Osteoblast (primary cell): ENCODE results near the gene PRORP. TPM values are rescaled to one million over a fixed set of nuclear protein-coding genes. Genes with fewer than 3 reads are reported as not detected.

Experiments
- DNase-seq: peaks from one replicate; pipeline ENCODE4 v3.0.0; 2011; ENCODE audit warnings: low spot score, mixed read lengths; ENCODE audit not compliant: insufficient read length; ENCODE audit errors: missing footprints
- H2AFZ ChIP-seq: 2 replicates; pipeline ENCODE4 v1.6.0; 2011; ENCODE audit warnings: mild to moderate bottlenecking, low read length
- H3K27ac ChIP-seq: 2 replicates; pipeline ENCODE4 v1.5.1; 2011; ENCODE audit warnings: mild to moderate bottlenecking, low read depth, low read length, moderate library complexity
- H3K27me3 ChIP-seq: 2 replicates; pipeline ENCODE4 v1.6.0; 2012; ENCODE audit warnings: mild to moderate bottlenecking, control low read depth, inconsistent platforms, low read length, moderate library complexity; ENCODE audit not compliant: insufficient read depth
- H3K36me3 ChIP-seq: 2 replicates; pipeline ENCODE4 v1.5.1; 2011; ENCODE audit warnings: mild to moderate bottlenecking, low read length, control low read depth, moderate library complexity; ENCODE audit not compliant: insufficient read depth
- H3K4me1 ChIP-seq: 2 replicates; pipeline ENCODE4 v1.5.1; 2011; ENCODE audit warnings: mild to moderate bottlenecking, low read length, control low read depth, moderate library complexity; ENCODE audit not compliant: insufficient read depth
- H3K4me2 ChIP-seq: 2 replicates; pipeline ENCODE4 v1.6.0; 2011; ENCODE audit warnings: mild to moderate bottlenecking, low read length; ENCODE audit not compliant: insufficient read depth
- H3K4me3 ChIP-seq: fragments of 200-600 bp; sonication (generic); 3 replicates; pipeline ENCODE4 v1.5.1; 2012; ENCODE audit warnings: mild to moderate bottlenecking, low read length, inconsistent platforms; ENCODE audit not compliant: insufficient read depth
- H3K79me2 ChIP-seq: 2 replicates; pipeline ENCODE4 v1.6.0; 2012; ENCODE audit warnings: mild to moderate bottlenecking, low read length, control low read depth, inconsistent platforms; ENCODE audit not compliant: insufficient read depth
- H3K9me3 ChIP-seq: 2 replicates; pipeline ENCODE4 v1.5.1; 2011; ENCODE audit warnings: low read depth, low read length, control low read depth
- H4K20me1 ChIP-seq: 2 replicates; pipeline ENCODE4 v1.6.0; 2012; ENCODE audit warnings: mild to moderate bottlenecking, low read length, control low read depth; ENCODE audit not compliant: insufficient read depth
- total RNA-seq: library from RNA; depleted of rRNA; stranded (reverse); fragments of >200 nt; gene quantifications from 2 replicates; pipeline ENCODE4 v1.2.3, GENCODE V29; 2012
- TF ChIP-seq, protein P1 (sequence below): IDR thresholded peaks from 2 replicates; pipeline ENCODE4 v1.5.1; 2011; ENCODE audit warnings: mild to moderate bottlenecking, low read depth, low read length, moderate library complexity; ENCODE audit errors: extremely low read depth

PRORP gene
- total RNA-seq, 1 donor = 30.4 TPM

DNA sequence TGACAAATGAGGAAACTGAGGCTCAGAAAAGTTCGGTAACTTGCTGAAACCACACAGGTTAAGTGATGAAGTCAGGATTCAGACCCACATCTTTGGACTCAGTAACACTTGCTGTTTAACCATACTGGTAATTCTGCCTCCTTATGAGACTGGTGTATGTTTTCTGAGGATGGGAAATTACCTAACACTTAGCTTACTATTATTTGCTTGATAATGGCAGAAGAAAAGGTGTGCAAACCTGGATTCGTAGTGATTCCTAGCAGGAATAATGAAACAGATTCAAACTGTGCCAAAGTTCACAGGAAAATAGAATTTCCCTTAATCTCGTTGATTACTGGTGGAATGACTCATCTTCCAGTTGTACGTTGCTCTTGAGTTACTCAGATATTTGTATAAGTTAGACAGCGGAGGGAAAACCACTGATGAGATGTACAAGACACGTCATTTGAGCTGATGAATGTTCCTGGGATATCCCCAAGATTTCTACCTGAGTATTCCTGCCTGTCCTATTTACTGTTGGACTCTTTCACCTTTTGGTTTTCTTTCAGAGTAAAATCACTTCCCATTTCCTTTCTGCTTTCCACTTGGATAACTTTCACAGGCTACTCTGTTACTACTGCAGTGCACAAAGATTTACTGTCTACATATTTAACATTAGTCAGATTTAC is 37.5 kb downstream of the PRORP start:
- peak overlapping the region; percentile 45 for H3K27ac ChIP-seq

DNA sequence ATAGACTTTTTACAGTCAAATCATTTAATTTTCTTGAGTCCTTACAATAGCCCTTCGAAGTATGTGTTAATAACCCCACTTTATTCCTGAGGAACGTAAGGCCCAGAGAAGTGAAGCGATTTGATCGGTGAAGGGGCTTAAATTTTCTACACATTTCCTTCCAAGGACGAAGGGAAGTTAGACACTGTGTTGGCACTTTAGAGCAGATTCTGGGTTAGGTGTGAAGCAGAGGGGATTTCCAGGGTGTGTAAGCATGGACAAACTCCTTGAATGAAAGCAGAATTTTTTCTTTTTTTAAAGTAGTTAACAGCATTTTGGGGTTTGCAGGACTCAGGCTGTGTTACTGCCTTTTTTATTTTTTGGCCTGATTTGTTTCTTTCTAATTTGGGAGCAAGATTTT is 38.9 kb downstream of the PRORP start:
- TF ChIP-seq, protein P1, sequence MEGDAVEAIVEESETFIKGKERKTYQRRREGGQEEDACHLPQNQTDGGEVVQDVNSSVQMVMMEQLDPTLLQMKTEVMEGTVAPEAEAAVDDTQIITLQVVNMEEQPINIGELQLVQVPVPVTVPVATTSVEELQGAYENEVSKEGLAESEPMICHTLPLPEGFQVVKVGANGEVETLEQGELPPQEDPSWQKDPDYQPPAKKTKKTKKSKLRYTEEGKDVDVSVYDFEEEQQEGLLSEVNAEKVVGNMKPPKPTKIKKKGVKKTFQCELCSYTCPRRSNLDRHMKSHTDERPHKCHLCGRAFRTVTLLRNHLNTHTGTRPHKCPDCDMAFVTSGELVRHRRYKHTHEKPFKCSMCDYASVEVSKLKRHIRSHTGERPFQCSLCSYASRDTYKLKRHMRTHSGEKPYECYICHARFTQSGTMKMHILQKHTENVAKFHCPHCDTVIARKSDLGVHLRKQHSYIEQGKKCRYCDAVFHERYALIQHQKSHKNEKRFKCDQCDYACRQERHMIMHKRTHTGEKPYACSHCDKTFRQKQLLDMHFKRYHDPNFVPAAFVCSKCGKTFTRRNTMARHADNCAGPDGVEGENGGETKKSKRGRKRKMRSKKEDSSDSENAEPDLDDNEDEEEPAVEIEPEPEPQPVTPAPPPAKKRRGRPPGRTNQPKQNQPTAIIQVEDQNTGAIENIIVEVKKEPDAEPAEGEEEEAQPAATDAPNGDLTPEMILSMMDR = no peak
- Histone ChIP-seq H3K36me3 (no peaks in the 10 kb centered on the region), H3K27me3 (no peaks in the 10 kb centered on the region), H4K20me1 (peaks cover 3% of the 10 kb centered on the region), H3K4me2 (no peak overlapping the region), H3K9me3 (no peaks in the 10 kb centered on the region), H3K4me3 (no peak overlapping the region), H3K4me1 (peaks cover 15% of the 10 kb centered on the region), H3K27ac (no peak overlapping the region), H2AFZ (no peak overlapping the region), H3K79me2 (peaks cover 2% of the 10 kb centered on the region)
- DNase-seq = no peak

More for the DNA sequence above, 37.5 kb downstream of the PRORP start:
- Histone ChIP-seq H3K4me1 (peaks cover 15% of the 10 kb centered on the region), H3K36me3 (no peaks in the 10 kb centered on the region), H3K4me3 (peak overlapping the region; percentile 16), H4K20me1 (peaks cover 3% of the 10 kb centered on the region), H3K9me3 (no peaks in the 10 kb centered on the region), H3K4me2 (peak overlapping the region; percentile 73), H3K27me3 (no peaks in the 10 kb centered on the region), H2AFZ (no peak overlapping the region), H3K79me2 (peaks cover 2% of the 10 kb centered on the region)
- peak; percentile 86 for DNase-seq
- TF ChIP-seq, protein P1 = no peak

DNA sequence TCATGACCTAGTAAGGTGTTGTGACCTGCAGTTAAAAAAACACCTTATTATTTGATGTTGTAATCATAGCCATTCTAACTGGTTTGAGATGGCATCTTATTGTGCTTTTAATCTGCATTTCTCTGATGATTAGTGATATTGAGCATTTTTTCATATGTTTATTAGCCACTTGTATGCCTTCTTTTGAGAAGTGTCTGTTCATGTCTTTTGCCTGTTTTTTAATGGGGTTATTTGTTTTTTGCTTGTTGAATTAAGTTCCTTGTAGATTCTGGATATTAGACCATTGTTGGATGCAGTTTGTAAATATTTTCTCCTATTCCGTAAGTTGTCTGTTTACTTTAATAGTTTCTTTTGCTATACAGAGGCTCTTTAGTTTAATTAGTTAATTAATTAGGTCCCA is 41.0 kb downstream of the PRORP start:
- H3K4me1 ChIP-seq = peaks cover 15% of the 10 kb centered on the region
- H4K20me1 ChIP-seq = peaks cover 3% of the 10 kb centered on the region
- H3K79me2 ChIP-seq = peaks cover 2% of the 10 kb centered on the region
- no peak overlapping the region for H3K4me2 ChIP-seq
- TF ChIP-seq, protein P1 = no peak
- H3K9me3 ChIP-seq = no peaks in the 10 kb centered on the region
- H3K27me3 ChIP-seq = no peaks in the 10 kb centered on the region
- H2AFZ ChIP-seq = no peak overlapping the region
- no peak for DNase-seq
- H3K36me3 ChIP-seq = peaks cover 3% of the 10 kb centered on the region
- no peak overlapping the region for H3K27ac ChIP-seq
- no peak overlapping the region for H3K4me3 ChIP-seq

DNA sequence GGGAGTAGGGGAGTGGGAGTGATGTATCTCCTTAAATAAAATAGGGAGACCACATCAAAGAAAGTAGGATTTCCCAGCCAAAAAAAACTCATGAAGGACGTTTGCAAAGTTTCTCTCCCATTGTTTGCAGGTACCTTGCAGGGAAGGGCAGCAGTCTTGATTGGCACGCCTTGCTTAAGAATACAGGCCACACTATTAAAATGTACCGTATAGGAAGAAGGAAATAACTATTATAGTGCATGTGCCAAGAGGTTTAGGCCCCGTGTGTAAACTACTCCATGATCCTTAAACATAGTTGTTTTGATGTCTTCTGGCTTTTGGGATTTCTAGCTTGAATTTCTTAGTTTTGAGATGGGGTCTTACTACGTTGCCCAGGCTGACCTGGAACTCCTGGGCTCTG is 42.5 kb downstream of the PRORP start:
- H3K27ac ChIP-seq = no peak overlapping the region
- DNase-seq = no peak
- peaks cover 6% of the 10 kb centered on the region for H3K4me1 ChIP-seq
- no peaks in the 10 kb centered on the region for H3K27me3 ChIP-seq
- peaks cover 3% of the 10 kb centered on the region for H4K20me1 ChIP-seq
- TF ChIP-seq, protein P1 = no peak
- no peaks in the 10 kb centered on the region for H3K9me3 ChIP-seq
- no peak overlapping the region for H3K4me2 ChIP-seq
- peaks cover 2% of the 10 kb centered on the region for H3K79me2 ChIP-seq
- no peak overlapping the region for H3K4me3 ChIP-seq
- no peak overlapping the region for H2AFZ ChIP-seq
- peaks cover 3% of the 10 kb centered on the region for H3K36me3 ChIP-seq
